GM12872 (cell line): Measurements from ENCODE around the gene HRH2.

Experiments used
- TF ChIP-seq, protein P1 (sequence below): IDR thresholded peaks from 3 replicates; pipeline ENCODE4 v1.5.1; 2011; ENCODE audit warnings: low read depth, mild to moderate bottlenecking, low read length, moderate library complexity; ENCODE audit not compliant: insufficient read depth

HRH2 gene

DNA sequence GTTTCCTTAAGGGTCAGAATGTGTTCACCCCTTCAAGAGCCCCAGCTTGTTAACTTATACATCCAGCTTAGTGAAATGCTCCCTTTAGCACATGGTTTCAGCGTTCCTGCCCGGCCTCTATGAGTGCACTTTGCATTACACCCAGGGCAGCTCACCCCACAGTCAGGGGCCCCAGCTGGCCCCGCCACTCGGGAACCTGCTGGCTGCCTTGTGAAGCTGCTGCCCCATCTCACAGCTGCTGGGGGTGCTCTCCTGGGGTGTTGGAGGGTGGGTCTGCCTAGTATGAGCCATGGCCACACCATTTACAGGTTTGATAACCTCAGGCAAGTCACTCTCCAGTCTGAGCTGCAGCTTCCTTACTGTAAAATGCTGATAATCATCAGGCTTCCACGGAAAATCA is 32.2 kb downstream of the HRH2 start:
- TF ChIP-seq, protein P1, sequence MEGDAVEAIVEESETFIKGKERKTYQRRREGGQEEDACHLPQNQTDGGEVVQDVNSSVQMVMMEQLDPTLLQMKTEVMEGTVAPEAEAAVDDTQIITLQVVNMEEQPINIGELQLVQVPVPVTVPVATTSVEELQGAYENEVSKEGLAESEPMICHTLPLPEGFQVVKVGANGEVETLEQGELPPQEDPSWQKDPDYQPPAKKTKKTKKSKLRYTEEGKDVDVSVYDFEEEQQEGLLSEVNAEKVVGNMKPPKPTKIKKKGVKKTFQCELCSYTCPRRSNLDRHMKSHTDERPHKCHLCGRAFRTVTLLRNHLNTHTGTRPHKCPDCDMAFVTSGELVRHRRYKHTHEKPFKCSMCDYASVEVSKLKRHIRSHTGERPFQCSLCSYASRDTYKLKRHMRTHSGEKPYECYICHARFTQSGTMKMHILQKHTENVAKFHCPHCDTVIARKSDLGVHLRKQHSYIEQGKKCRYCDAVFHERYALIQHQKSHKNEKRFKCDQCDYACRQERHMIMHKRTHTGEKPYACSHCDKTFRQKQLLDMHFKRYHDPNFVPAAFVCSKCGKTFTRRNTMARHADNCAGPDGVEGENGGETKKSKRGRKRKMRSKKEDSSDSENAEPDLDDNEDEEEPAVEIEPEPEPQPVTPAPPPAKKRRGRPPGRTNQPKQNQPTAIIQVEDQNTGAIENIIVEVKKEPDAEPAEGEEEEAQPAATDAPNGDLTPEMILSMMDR: no peak

DNA sequence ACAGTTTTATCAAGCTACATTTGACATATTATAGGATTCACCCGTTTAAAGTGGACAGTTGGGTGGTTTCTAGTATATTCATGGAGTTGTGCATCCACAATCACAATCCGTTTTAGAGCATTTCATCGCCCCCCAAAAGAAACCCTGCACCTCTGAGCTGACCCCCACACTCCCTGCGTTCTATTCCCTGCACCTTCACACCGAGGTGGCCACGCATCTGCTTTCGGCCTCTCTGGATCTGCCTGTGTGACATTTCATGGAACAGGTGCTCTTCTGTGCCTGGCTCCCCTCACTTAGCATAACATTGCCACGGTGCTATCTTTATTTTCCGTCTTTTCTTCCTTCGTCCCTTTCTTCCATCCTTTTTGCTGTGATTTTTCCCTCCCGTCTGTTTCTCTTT is 32.7 kb downstream of the HRH2 start:
- TF ChIP-seq, protein P1: no peak

DNA sequence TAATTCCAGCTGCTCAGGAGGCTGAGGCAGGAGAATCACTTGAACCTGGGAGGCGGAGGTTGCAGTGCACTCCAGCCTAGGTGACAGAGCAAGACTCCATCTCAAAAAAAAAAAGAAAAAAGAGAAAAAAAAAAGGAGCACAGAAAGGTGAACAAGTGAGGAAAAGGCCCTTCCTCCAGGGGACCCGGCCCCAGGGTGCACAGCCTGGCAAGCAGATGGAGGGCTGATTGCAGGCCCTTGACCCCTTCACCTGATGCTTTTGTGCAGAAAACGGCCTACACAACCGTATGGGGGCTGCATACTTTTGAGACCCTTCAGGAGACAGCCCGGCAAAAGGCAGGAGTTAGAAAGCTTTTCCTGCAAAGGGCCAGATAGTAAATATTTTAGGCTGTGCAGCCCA is 33.9 kb downstream of the HRH2 start:
- TF ChIP-seq, protein P1: no peak

DNA sequence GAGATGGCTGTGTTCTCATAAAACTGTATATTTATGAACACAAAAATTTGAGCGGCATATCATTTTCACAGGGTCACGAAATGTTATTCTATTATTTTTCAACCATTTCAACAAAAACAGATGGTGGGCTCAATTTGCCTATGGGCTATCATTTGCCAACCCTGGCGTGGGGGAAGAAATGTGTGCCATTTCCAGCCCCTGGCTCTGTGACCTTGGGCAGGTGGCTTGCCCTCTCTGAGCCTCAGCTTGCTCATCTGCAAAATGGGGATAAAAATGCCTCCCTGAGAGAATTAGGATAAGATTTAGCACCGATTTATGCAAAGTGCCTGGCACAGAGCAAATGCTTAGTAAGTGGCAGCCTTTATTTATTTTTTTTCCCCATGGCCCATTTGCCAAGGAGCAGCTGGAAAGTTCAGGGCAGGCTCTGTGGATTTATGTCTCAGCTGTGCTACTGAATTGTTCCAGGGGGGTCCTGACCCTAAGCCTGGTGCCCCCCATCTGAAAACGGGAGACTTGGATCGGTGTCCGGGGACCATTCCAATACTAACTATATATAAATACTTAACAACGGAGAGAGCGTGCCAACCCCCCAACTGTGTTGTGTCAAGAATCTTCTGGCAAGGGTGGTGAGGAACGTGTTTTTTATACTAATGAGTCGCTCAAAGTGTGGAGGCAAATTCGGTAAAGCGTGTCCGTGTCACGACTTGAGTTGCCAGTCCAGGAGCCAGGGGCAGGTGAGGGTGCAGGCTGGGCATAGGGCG is 34.5 kb downstream of the HRH2 start:
- TF ChIP-seq, protein P1: no peak

DNA sequence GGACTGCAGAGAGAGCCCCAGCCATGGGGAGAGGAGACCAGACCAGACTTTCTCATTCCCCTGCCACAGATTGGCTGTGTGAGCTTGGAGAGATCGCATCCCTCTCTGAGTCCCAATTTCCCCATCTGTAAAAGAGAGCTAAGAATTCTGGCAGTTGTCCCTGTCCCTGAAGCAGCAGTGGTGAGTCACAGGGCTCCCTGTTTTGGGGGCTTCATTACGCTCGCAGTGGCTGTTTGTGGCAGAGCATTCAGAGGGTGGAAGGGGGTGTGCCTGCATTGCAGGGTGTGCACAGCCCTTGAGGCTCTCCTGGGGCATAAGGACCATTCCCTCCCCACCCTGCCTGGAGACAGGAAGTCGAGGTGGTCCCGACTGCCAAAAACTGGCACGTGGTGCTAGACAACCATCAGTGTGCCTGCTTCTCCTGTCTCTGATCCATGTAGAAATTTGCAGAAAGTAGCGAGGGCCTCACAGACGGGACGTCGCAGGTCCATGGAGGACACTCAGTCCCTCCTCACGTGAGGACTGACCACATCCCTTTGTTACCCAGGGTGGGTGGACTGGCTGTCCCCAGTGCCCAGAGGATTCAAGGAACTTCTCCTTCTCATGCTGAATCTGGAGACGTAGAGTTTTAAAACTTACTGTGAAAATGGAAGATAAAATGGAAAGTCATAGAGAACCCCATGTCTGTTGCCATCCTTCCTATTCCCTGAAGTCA is 35.3 kb downstream of the HRH2 start:
- TF ChIP-seq, protein P1: no peak

DNA sequence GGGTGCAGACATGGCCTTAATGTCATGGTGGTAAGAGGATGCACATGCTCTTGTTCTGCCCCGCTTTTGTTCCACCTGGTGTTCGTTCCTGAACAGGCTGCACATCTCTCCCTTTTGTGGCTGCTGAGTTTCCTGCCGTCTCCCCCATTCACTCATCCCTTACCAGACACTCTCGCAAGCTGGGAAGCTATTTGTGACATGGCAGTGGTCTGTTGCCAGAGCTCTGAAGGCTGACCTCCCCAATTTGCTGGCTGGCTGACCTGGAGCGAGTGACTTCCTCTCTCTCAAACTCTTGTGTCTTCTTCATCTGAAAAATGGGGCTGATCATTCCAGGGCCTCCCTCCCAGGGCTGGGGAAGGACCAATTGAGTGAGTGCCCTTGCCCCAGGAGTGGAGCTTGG is 35.9 kb downstream of the HRH2 start:
- TF ChIP-seq, protein P1: no peak

DNA sequence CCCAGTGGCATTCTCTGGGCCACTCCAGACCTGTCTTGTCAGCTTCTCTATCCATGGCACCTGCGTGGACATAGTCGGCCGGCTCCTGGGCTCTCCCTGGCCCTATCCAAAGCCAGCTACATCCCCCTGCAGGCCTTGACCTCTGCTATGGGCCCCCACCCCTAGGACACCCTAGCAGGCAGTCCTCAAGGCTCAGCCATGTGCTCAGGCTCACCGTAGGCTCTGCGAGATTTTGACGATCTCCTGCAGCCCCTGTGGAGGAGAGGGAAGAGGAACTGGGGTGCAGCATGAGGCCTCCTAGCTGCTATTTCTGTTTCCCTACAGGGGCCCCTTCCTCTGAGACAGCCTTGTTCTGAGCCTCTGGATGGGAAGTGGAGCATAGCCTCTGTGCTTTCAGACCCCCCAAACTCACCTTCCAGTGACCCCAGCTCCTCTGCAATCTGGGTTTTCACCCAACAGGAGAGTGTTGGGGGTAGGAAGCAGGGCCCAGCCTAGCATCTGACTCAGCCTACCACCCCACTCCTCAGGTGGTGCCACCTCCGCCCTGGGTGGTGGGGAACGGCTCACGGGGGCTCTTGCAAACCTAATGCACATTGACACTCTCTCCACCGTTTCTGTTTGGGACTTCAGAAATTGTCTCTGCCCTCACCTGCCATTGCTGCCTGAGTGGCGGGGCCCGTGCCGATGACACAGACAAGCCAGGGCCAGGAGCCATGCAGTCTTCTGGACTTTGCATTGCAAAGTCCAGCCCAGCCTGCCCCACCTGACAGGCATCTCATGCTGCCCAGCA is 36.7 kb downstream of the HRH2 start:
- TF ChIP-seq, protein P1: no peak
